ENCODE measurements around the gene SUMO4. TPM values are rescaled to one million over a fixed set of nuclear protein-coding genes. Genes with fewer than 3 reads are reported as not detected.

The SUMO4 gene
- total and polyA plus RNA-seq, 4 donors, result 0.49 to 6.9 (median 2.9) TPM; not detected in 1

Other genes with a start within 250 kb of the SUMO4 start
- gene TAB2, start 82.5 kb upstream of the SUMO4 start, total RNA-seq, result 10 to 100 TPM; 68.1 to 68.6 TPM
- 10 to 100 TPM; 22.2 to 49.6 TPM for gene TAB2, start 82.5 kb upstream of the SUMO4 start, polyA plus RNA-seq
- gene ZC3H12D, start 84.8 kb downstream of the SUMO4 start, total RNA-seq, result 1 to 10 TPM; 1.2 to 3.0 TPM
- 1 to 10 TPM in 1 of 2 donors, under 1 TPM in 1; 0.10 to 1.9 TPM for gene ZC3H12D, start 84.8 kb downstream of the SUMO4 start, polyA plus RNA-seq
- gene PPIL4, start 145.8 kb downstream of the SUMO4 start, total RNA-seq, result 10 to 100 TPM; 30.7 to 34.4 TPM
- 10 to 100 TPM; 15.7 to 18.5 TPM for gene PPIL4, start 145.8 kb downstream of the SUMO4 start, polyA plus RNA-seq
- 10 to 100 TPM; 67.2 to 68.1 TPM for gene GINM1, start 166.1 kb downstream of the SUMO4 start, total RNA-seq
- 10 to 100 TPM; 43.2 to 87.6 TPM for gene GINM1, start 166.1 kb downstream of the SUMO4 start, polyA plus RNA-seq
- gene KATNA1, start 248.5 kb downstream of the SUMO4 start, total RNA-seq, result 10 to 100 TPM; 15.9 to 18.5 TPM
- gene KATNA1, start 248.5 kb downstream of the SUMO4 start, polyA plus RNA-seq, result 10 to 100 TPM; 16.4 to 19.8 TPM

Data from aorta (tissue), 4 donors.